Kidney (tissue), 14 donors: ENCODE results near the gene YIF1A. TPM values are rescaled to one million over a fixed set of nuclear protein-coding genes. Genes with fewer than 3 reads are reported as not detected.

ENCODE experiments used
- DNase-seq, 5 donors: peaks; one replicate each; pipeline ENCODE4 v3.0.0-alpha.2; 2013 to 2020
- FAIRE-seq: peaks from 2 replicates; lab custom pipeline; 2012; peaks lifted over from hg19 to GRCh38; lab: Jason Lieb, UNC
- H3K27ac ChIP-seq, 2 donors: one replicate each; pipeline ENCODE4 v1.7.0; 2013; ENCODE audit warnings: low read depth in 2 of 2, low read length in 2 of 2, inconsistent platforms in 1 of 2
- H3K27me3 ChIP-seq: one replicate; pipeline ENCODE4 v1.7.1; 2013; ENCODE audit warnings: low read length, inconsistent platforms; ENCODE audit not compliant: control insufficient read depth, insufficient read depth
- H3K36me3 ChIP-seq, 3 donors: one replicate each; pipeline versions ENCODE4 v1.7.0 to v1.7.1; 2013; ENCODE audit warnings: low read length in 3 of 3, control low read depth in 1 of 3, inconsistent platforms in 1 of 3; ENCODE audit not compliant: insufficient read depth in 3 of 3, control insufficient read depth in 2 of 3
- H3K4me1 ChIP-seq, 3 donors: one replicate each; pipeline versions ENCODE4 v1.7.0 to v1.7.1; 2013; ENCODE audit warnings: low read length in 3 of 3, inconsistent platforms in 1 of 3, low read depth in 1 of 3; ENCODE audit not compliant: control insufficient read depth in 2 of 3, insufficient read depth in 2 of 3
- H3K4me3 ChIP-seq, 3 donors: one replicate each; pipeline versions ENCODE4 v1.7.0 to v1.8.1; 2013; ENCODE audit warnings: low read length in 3 of 3, control low read depth in 1 of 3, inconsistent platforms in 1 of 3
- H3K9ac ChIP-seq, 3 donors: one replicate each; pipeline versions ENCODE4 v1.7.0 to v1.7.1; 2013; ENCODE audit warnings: low read length in 3 of 3, control low read depth in 1 of 3, inconsistent platforms in 1 of 3
- H3K9me3 ChIP-seq, 3 donors: one replicate each; pipeline versions ENCODE4 v1.7.0 to v1.7.1; 2013; ENCODE audit warnings: low read length in 3 of 3, control low read depth in 1 of 3, inconsistent platforms in 1 of 3; ENCODE audit not compliant: control insufficient read depth in 2 of 3, insufficient read depth in 1 of 3
- CTCF ChIP-seq: IDR thresholded peaks from 3 replicates; pipeline ENCODE4 v1.5.1; 2012; ENCODE audit warnings: mild to moderate bottlenecking, moderate library complexity, borderline replicate concordance; ENCODE audit not compliant: insufficient read depth; ENCODE audit errors: extremely low read depth
- intact Hi-C: fragments of 100-400 bp; cut with DNase I; formaldehyde crosslinking; loops from one replicate; pipeline ENCODE4 v1.11.1; 2022
- polyA plus RNA-seq: library from polyadenylated mRNA; stranded (reverse); fragments of 350-450 nt; fragmentation: Illumina TruSeq; extraction: RNeasy Lipid Tissue Mini Kit (QIAGEN cat#74804); gene quantifications from one replicate; pipeline ENCODE4 v1.2.3, GENCODE V29; 2014; ENCODE audit warnings: low read depth, low replicate concordance; ENCODE audit not compliant: insufficient read depth
- total RNA-seq: library from RNA; stranded (reverse); fragmentation: NEBNext Ultra II Directional; extraction: Animal tissue kit (Norgen Biotek cat#: 25700); gene quantifications from one replicate; pipeline ENCODE4 v1.2.1, GENCODE V29; 2021
- donor health status: control.
- donor health status: control.
- donor health status: control.
- donor health status: control.
- donor health status: control.
- donor health status: DM: yes; HTN: yes; CAD: no.
- donor health status: Normal renal cell carcinoma (clear cell type).

Gene YIF1A
- total and polyA plus RNA-seq, 2 donors from 2014 or later: 92.1 to 115 TPM

- TF ChIP-seq CTCF: no peak
- Histone ChIP-seq H3K27ac (no peak overlapping the region), H3K36me3 (peaks cover 15 to 31% (median 24%) of the 10 kb centered on the region in 3 donors), H3K9me3 (no peaks in the 10 kb centered on the region), H3K27me3 (no peaks in the 10 kb centered on the region), H3K4me3 (no peak overlapping the region), H3K9ac (no peak overlapping the region), H3K4me1 (peaks cover 0 to 2% (median 0%) of the 10 kb centered on the region in 3 donors)
- FAIRE-seq (no peak), DNase-seq (peak in 1 of 5 donors; percentile 64)
- intact Hi-C loops: loop anchor here (10.0 kb wide), 1 partner anchor 51 kb away; no protein-coding TSS in a partner anchor
These were observed 13.5 kb downstream of the YIF1A start for GRCh38 chr11:66275396-66275795.

- Histone ChIP-seq H3K4me1 (peaks cover 0 to 9% (median 6%) of the 10 kb centered on the region in 3 donors), H3K9me3 (no peaks in the 10 kb centered on the region), H3K36me3 (peaks cover 15 to 31% (median 24%) of the 10 kb centered on the region in 3 donors), H3K27me3 (no peaks in the 10 kb centered on the region), H3K4me3 (no peak overlapping the region), H3K9ac (no peak overlapping the region), H3K27ac (no peak overlapping the region)
- TF ChIP-seq CTCF: no peak
- intact Hi-C loops: loop anchor here (10.0 kb wide), 1 partner anchor 49 kb away; no protein-coding TSS in a partner anchor
- FAIRE-seq (no peak), DNase-seq (no peak)
These were observed 14.7 kb downstream of the YIF1A start for GRCh38 chr11:66274219-66274618.

GRCh38 chr11:66272596-66272995, 16.3 kb downstream of the YIF1A start:
- FAIRE-seq: no peak
- H3K9ac ChIP-seq: no peak overlapping the region
- DNase-seq: no peak
- H3K4me1 ChIP-seq: peaks cover 0 to 8% (median 6%) of the 10 kb centered on the region in 3 donors
- H3K9me3 ChIP-seq: no peaks in the 10 kb centered on the region
- no peak for TF ChIP-seq CTCF
- no peaks in the 10 kb centered on the region for H3K27me3 ChIP-seq
- intact Hi-C loops: loop anchor here (10.0 kb wide), 1 partner anchor 48 kb away; no protein-coding TSS in a partner anchor
- no peak overlapping the region for H3K27ac ChIP-seq
- H3K36me3 ChIP-seq: peaks cover 15 to 31% (median 24%) of the 10 kb centered on the region in 3 donors
- no peak overlapping the region for H3K4me3 ChIP-seq
